NCI-H1092 (cell line): ENCODE data around the gene FGF14.
"Not testable (repeated sequence)": the region's sequence is repeated elsewhere in the genome, so short reads cannot be mapped to it uniquely, and the experiment has no call there.

Experiments
- DNase-seq: peaks from one replicate; lab custom pipeline; 2025; lab: John Stamatoyannopoulos, UW

FGF14 gene

GRCh38 chr13:102195566-102196462, 206.0 kb downstream of the FGF14 start:
- DNase-seq, result no peak

- DNase-seq, result no peak
These were observed 209.0 kb downstream of the FGF14 start for GRCh38 chr13:102192858-102193257.

- DNase-seq, result no peak
These were observed 209.8 kb downstream of the FGF14 start for GRCh38 chr13:102191951-102192502.

- DNase-seq, result no peak
These were observed 210.9 kb downstream of the FGF14 start for GRCh38 chr13:102190930-102191329.

DNA sequence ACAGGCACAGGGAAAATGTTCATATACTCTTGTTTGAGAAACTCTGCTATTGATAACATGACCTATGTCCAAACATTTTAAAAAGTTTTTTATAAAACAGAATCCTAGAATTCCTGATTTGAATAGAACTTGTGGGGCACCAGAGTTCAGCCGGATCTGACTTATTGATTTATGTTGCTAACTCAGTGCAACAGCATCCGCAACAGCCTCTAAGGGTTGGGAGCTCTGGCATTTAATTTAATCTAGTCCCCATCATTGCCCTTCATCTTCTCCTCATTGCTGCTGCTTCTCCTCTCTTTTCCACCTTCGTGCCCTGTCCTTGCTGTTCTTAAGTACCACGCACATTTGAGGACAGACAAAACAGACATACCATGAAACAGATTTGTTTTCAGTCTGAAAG, 214.5 kb downstream of the FGF14 start:
- no peak for DNase-seq

- no peak for DNase-seq
These were observed 216.4 kb downstream of the FGF14 start for GRCh38 chr13:102185375-102185984.

DNA sequence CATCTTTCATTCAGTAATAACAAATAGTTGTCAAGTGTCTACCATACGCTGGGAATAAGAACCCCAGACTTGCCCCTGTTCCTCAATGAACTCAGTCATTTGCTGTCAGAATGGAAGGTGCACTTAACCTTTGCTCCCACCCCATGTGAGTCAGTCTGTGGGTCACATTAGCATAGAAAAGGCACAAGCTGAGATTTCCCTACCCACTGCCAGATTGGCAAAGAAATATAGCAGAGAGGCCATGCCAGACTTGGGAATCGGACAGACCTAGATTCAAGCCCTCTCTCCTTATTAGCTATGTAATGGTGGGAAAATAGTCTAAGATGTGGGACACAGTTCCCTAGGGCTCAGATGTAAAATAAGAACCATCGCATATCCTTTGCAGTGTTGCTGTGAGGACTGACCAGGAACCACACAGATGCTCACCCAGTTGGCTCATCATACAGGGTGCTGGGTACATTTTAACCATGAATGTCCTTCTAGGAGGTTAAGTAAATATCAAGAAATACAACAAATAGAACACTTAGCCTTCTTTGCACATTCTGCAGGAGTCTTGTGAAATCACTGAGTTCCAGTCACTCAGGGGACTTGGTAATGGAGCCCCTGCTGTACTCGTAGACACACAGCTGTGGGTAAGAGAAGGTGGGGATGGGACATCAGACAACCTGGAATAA, 218.2 kb downstream of the FGF14 start:
- no peak for DNase-seq

DNA sequence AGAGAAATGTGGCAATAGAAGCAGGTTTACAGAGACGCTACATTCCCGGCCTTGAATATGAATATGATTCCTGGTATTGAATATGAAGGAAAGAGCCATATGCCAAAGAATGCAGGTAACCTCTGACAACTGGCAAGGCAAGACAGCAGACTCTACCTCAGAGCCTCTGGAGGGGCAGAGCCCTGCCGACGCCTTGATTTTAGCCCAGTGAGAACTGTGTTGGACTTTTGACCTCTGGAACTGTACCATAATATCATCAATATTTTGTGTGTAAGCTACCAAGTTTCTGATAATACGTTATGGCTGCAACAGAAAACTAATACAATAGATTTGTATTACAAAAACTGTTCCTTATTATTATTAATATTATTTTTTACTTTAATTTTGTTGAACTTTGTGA, 219.7 kb downstream of the FGF14 start:
- no peak for DNase-seq

DNA sequence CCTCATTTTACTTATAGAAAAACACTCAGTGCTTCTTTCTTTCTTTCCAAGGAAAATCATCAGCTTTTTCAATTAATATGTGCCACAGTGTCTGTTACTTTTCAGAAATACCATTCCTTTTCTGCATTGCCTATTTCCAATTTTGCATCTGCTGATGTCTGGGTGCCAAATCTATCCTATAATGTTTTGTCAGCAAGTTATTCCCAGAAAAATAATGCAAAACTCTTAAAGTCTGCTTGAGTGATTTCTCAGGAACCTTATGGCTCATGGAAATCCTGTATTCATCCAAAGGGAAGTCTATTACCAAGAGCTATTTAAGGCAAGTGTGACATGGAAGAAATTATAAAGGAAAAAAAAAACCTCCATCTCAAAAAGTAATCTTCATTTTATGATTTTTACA, 224.4 kb downstream of the FGF14 start:
- DNase-seq, result no peak

DNA sequence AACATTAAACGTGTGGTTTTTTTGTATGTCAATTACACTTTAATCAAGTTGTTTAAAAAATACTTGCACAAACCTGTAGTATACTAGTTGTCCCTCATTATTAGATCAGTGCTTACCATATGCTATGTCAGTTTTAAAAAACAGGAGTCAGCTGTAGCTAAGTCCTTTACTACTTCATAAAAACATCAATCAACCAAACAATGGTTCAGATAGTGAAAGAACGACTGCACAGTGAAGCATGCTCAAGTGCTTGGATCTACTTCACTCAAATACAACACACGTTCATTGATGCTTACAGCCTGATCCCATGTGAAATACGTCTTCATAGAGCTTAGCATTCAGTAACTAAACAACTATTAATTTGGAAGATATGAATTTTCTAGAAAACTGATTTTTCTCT, 225.0 kb downstream of the FGF14 start:
- DNase-seq, result no peak

- no peak for DNase-seq
These were observed 229.4 kb downstream of the FGF14 start for GRCh38 chr13:102172406-102172805.

DNA sequence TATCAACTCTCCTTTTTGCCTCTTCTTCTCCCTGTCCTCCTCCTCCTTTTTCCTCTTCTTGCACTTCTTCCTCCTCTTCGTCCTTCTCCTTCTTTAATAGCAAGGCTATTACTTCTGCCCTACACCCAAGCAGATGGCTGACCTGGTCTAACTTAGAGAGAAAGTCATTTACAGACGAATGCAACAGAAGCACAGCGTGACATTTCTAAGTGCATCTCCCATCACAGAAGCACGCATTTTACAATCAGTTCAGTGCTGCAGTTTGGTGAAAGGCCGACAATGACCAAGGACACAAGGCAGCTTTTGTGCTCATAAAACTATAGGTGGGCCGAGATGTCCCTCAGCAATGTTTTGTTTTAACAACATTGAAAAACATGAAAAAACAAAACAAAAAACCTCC, 231.5 kb downstream of the FGF14 start:
- no peak for DNase-seq

- DNase-seq, result no peak
These were observed 232.3 kb downstream of the FGF14 start for GRCh38 chr13:102169471-102170015.

- DNase-seq, result no peak
These were observed 249.1 kb downstream of the FGF14 start for GRCh38 chr13:102152790-102153189.

DNA sequence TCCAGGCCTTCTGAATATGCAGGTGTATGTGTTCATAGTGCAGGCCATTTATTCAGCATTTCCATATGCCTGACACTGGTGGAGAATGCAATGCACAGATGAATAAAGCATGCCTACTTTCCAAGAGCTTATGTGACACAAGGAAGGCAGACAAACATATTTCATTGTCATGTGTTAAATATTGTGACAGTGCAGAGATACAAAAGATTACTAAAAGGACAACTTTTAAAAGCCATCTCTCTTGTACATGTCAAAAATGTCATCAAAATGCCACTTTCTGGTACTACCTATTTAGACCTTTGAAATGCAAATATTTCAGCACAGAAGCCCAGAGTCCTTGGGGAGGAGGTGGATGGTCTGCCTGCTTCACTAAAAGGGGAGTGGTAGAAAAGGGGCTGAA, 254.5 kb downstream of the FGF14 start:
- no peak for DNase-seq

DNA sequence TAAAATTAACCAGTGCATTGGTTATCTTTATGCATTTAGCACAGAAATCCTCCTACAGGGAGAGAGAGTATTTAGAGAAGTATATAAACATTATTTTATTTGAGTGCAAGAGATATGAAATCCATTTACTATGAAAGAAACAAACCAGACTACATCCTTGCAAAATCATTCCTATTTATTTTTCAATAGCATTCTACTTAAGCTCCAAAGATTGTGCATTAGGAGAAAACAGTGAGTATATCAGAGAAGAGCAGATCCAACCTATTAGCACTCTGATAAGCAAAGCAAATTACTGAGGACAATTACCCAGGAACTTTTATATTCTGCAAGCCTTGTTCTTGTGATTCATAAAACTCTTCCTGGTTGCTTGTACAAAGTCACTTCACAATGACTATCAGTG, 256.1 kb downstream of the FGF14 start:
- no peak for DNase-seq

DNA sequence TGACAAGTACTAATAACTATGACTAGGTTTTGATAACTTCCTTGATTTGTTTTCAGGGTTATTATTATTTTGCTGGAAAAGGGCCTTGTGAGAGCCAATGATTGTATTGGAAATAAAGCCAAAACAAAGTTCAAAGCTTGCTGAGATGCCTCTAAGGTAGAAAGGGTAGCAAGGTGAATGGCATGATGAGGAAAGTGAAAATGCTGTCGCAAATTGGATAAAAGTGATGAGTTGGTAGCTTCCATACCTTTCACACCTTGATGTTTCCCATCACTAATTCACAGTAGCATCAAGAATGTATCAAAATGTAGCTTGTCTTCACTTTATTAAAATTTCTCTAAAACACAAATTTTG, 259.4 kb downstream of the FGF14 start:
- DNase-seq, result no peak

DNA sequence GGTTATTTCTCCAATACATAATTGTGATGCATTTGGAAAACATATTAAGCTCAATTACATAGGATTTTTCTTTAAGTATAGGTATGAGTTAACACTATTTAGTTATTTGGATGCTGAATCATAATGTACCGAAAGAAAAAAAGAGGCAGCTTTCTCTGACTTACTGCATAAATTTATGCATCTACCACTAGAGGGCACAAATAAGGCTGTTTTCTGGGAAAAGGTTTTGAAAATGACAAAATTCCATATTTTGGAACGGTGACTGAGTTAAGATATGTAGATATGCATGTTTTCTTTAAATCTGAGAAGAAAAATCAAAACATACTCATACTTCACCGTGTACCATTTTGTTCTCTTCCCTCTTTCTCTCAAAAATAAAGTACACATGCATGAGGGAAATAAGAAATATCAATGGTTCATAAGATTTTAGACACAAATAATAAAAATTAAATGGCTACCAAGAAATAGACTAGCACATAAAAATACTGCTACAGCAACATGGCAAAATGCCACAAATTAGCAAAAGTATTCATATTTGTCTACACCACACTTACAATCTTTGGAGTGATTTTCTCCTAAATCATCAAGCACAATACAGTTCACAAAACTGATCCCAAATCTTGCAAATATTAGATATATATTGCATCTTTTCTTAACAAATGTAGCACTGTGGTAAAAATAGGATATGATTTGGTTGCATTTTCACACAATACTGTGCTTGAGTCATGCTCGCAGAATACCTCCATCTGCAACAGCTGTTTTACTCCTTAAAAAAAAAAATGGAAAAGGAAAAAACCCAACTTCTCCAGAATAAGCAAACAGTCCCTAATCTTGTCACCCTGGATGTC, 260.0 kb downstream of the FGF14 start:
- DNase-seq, result no peak

DNA sequence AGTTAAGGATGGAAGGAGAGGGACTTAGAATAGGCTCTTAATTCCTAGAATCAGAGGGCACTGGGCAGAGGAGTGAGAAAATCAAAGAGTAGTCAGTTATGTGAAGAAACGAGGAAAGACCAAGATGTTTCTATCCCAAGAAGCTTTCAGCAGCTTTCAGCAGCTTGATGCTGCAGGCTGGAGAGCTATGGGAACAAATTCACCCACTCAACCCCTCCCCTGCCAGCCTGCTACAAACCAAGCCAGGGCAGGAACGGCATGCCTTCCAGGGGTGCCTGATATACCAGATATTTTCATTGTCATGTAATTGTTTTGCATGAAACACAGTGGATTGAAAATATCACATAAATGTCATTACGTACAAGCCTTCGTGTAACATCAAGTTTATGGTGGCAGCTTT, 262.2 kb downstream of the FGF14 start:
- DNase-seq, result no peak

GRCh38 chr13:102138635-102139190, 263.1 kb downstream of the FGF14 start:
- no peak for DNase-seq

DNA sequence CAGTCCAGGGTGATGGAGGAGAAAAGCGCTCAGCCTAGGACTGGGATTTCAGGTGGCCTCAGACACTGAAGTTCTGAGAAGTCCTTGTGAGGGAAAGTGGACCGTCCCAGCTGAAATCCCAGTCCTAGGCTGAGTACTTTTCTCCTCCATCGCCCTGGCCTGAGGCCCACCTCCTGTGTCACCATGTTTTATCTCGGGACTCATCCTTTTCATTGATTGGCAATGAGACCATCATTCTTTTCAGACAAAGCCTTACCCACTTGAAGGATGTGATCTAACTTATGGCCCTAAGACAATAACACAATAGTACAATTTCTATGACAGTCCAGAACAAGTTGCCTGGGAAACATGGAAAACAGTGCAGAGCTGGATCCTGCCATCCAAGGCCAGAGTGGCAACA, 263.9 kb downstream of the FGF14 start:
- not testable (repeated sequence) for DNase-seq
